CD4-positive, alpha-beta T cell treated with Interferon gamma for 1 hour (primary cell): ENCODE measurements around the gene RGL4.
"Not testable (repeated sequence)": the region's sequence is repeated elsewhere in the genome, so short reads cannot be mapped to it uniquely, and the experiment has no call there.

ENCODE experiments used
- DNase-seq: peaks from one replicate; pipeline ENCODE4 v3.0.0-alpha.2; 2020

RGL4 gene

GRCh38 chr22:23700706-23701105, 9.9 kb downstream of the RGL4 start:
- no peak for DNase-seq

DNA sequence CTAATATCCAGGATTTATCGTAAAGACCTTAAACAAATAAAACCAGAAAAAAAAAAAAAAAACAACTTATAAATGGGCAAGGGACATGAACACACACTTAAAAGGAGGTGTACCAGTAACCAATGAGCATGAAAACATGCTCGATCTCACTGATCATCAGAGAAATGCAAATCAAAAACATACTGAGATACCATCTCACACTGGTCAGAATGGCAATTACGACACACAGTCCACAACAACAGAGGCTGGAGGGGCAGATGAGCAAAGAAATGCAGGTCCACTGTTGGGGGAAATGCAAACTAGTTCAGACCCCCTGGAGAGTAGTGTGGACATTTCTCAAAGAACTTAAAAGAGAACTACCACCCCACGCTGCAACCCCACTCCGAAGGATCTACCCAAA, 13.2 kb downstream of the RGL4 start:
- DNase-seq = no peak

- no peak for DNase-seq
These were observed 14.0 kb downstream of the RGL4 start for GRCh38 chr22:23704829-23705228.

DNA sequence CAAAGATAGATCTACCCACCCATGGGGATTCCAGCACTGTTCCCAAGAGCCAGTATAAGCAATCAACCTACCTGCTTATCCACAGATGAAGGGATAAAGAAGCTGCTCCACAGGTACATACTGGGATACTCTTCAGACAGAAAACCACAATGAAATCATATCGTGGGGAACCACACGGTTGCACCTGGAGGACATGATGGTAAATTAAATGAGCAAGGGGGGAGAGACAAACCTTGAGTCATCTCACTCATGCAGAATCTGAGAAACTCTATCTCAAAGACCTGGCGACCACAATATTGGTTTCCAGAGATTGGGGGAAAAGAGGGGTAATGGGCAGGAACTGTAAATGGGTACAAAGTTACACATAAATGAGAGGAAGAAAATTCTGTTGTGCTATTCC, 14.5 kb downstream of the RGL4 start:
- no peak for DNase-seq

- DNase-seq = no peak
These were observed 17.5 kb downstream of the RGL4 start for GRCh38 chr22:23708270-23708669.

GRCh38 chr22:23709107-23709506, 18.3 kb downstream of the RGL4 start:
- no peak for DNase-seq

- no peak for DNase-seq
These were observed 21.4 kb downstream of the RGL4 start for GRCh38 chr22:23712256-23712655.

- no peak for DNase-seq
These were observed 23.1 kb downstream of the RGL4 start for GRCh38 chr22:23713696-23714595.

DNA sequence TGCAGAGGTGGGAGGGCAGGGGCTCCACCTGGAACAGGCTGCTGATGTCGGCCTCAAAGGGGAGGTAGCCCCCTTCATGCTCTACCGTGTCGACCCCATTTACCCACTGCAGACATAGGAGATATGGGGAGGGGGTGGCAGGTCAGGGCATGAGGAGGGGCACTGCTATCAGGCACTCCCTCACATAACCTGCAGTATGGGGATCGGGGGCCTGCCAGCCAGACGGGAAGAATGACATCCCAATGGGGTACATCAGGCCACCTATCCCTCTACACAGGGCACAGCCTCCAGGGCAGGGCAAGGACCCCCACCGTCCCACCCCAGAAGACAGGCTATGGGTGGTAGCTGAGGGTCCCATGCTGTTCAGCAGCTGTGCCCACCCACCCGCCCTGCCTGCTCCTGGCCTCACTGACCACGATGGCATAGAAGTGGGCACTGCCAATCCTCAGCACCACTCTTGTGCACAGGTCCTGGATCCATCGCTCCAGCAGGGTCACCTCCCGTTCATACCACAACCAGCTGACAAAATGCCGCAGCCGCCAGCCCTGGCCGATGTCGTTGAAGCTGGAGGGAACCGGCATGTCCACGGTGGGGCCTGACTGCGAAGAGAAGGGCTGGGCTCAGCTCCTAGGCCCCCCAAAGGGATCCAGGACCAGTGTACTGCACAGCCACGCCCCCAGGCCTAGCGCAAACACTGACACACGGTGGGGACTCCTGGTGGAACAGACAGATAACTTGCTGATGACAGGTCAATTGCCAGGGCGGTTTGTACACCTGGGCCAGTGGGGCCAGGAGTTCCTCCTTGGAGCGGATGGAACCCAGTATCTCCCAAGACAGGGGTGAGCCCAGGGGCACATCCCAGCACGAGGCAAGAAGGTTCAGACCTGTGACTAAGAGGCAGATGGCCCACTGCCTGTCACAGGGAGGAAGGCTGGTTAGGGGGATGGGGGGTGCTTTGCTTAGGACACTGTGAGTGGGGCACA, 24.1 kb downstream of the RGL4 start:
- DNase-seq = no peak

- no peak for DNase-seq
These were observed 25.1 kb downstream of the RGL4 start for GRCh38 chr22:23715806-23716375.

- DNase-seq = peak; percentile 84
These were observed 26.3 kb downstream of the RGL4 start for GRCh38 chr22:23716811-23717801.

- DNase-seq = no peak
These were observed 27.8 kb downstream of the RGL4 start for GRCh38 chr22:23718371-23719165.

DNA sequence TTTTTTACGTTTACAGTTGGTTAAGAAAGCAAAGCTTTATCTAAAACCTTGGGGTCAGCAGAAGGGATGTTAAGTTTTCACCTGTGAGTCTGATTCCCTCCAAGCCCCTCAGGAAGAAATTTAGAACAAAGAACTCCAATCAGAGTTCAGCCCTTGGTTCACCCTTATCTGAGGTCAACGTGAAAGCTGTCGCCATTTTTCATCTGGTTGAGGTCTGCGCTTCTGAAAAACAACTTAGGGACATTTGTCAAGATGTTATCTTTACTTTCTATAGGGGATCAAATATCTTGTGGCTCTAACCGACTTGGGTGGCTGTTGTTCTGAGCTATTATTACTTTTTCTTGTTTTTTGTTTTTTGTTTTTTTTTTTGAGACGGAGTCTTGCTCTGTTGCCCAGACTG, 30.0 kb downstream of the RGL4 start:
- DNase-seq = no peak

DNA sequence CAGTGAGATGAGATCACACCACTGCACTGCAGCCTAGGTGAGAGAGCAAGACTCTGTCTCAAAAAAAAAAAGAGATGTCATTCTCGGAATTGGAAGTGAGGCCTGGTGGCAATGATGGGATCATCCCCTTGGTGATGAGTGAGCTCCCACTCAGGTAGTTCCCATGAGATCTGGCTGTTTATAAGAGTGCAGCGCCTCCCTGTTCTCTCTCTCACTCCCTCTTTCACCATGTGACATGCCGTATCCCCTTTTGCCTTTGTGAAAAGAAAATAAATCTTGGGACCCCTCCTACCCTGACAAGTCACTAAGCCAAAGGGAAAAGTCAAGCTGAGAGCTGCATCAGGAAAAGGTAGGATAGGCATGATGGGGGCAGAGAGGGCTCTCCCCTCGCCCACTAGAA, 31.3 kb downstream of the RGL4 start:
- DNase-seq = no peak

- no peak for DNase-seq
These were observed 31.9 kb downstream of the RGL4 start for GRCh38 chr22:23722724-23723123.

GRCh38 chr22:23728108-23728507, 37.3 kb downstream of the RGL4 start:
- DNase-seq = not testable (repeated sequence)

DNA sequence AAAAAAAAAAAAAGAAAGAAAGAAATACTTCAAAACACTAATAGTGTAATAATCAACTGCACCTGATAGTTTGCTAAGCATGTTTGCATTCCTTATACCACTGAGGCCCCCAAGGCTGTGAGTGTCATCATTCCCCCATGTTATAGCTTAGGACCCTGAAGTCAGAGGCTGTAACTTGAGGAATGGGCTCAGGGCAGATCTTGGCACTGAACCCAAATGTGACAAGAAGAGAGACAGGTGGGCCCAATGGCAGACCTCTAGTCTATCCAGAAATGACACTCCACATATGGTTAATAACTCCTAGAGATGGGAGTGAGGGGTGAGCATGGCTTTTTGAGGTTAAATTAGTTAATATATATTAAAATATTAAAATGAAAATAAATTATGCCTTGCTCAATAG, 46.9 kb downstream of the RGL4 start:
- no peak for DNase-seq

DNA sequence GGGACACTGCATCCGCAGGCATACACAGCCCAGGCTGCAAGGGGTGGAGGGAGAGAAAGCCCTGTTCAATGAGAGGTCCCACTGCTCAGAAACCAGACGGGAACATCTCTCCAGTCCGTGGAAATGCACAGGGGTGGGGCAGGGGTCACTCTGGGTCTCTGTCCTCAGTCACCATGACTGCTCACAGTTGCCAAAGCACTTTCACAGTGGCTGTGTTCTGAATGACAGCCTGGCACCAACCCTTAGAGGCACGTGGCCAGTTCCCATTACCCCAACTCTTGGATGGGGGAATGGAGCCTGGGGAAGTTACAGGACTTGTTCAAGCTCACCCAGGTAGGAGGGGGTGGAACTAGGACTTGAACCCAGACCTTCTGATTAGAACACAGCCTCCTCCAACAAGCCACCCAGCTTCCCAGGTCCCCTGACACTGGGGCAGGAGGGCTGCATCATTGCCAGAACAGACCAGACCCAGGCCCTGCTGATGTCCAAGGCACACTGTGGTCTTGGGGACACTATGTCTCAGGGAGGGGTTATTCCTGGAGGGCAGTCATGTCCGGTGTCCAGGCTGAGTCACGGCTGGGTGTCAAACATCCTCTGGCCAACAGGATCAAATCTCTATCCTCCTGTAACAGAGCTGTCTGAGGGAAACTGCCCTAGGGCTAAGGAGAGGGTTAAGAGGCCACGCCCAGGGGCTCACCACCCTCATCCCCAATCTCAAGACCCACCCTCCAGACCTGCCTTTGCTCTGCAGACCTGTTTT, 51.9 kb downstream of the RGL4 start:
- no peak for DNase-seq

DNA sequence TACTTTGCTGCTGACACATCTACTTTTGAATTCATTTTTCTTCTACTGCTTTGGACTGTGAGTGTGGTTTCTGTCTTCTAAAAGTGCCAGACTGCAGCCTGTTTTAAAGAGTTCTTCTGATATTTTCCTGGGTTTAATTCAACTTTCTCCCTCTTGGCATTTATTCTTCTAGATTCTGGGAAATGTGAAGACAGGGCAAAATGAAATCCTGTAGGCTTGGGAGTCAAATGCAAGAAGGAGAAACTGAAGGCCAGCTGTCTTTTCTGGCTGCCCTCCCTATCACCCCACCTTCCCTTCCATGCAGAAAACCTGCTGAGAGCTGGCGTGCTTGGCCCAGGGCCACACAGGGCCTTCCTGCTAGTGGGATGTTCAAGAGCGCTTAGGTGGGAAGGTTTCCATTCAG, 52.5 kb downstream of the RGL4 start:
- DNase-seq = no peak

DNA sequence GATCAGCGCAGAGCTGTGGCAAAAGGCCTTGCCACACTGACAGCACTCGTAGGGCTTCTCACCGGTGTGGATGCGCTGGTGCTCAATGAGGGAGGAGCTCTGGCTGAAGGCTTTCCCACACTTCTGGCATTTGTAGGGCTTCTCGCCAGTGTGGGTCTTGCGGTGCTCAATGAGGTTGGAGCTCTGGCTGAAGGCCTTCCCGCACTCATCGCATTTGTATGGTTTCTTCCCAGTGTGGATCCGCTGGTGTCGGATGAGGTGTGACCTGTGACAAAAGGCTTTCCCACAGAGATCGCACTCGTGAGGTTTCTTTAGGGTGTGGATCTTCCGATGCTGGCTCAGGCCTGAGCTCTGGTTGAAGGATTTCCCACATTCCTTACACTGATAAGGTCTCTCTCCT, 53.2 kb downstream of the RGL4 start:
- no peak for DNase-seq
